ENCODE results near the gene CDKAL1.

DNA sequence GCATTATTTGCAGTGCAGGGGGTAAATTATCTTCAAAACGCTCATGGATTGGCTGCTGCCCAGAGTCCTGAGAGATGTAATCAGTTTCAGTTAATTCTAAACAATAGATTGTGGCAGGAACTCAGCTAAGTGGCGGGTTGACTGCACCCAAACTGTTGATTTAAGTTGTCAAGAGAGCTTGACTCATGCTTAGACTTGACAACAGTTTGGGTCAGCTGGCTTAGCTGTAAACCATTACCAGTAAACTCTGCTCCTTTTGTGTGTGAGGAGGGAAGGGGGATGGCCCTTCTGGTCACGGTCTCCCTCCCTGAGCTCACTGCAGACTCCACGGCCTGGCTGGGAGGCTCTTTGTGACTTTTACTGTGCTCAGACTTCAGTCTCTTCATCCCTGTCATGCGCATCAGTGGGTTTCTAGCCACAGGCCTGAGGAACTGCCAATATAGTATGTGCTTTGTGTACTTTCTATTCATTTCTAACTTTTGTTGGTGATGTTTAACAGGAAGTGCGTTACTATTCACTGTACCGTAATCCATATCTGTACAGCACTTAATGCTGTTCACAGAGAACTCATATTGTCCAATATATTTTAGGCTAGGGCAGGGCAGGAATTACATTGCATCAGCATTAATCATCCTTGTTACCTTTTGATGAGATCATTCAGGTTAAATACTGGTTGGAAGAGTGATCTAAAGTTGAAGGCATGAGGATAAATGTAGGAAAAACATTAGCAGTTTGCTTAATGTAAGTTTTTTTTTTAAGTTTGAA lies 488.3 kb downstream of the CDKAL1 start:
- TF ChIP-seq CTCF (IDR thresholded peaks at IDR 0.05) = no peak
- no peak for TF ChIP-seq POLR2AphosphoS5 (IDR thresholded peaks at IDR 0.05; ENCODE audit: insufficient read depth in 1 of 2, low read depth in 1 of 2)

All from vagina (tissue), 2 donors.